Stomach smooth muscle (tissue), 2 donors: ENCODE measurements around the gene RAB18.
A peak's percentile ranks its signal among the peaks of the same experiment; 100 is the strongest.
"Not testable (repeated sequence)": the region's sequence is repeated elsewhere in the genome, so short reads cannot be mapped to it uniquely, and the experiment has no call there.

ENCODE experiments used
- H3K27ac ChIP-seq: one replicate; pipeline ENCODE4 v1.7.0; 2013; ENCODE audit warnings: mild to moderate bottlenecking, low read length, inconsistent platforms
- H3K27me3 ChIP-seq, 2 donors: one replicate each; pipeline ENCODE4 v1.7.0; 2013; ENCODE audit warnings: low read length in 2 of 2; ENCODE audit not compliant: insufficient read depth in 2 of 2, control insufficient read depth in 1 of 2
- H3K36me3 ChIP-seq, 2 donors: one replicate each; pipeline ENCODE4 v1.7.0; 2013; ENCODE audit warnings: low read length in 2 of 2; ENCODE audit not compliant: control insufficient read depth in 2 of 2, insufficient read depth in 2 of 2
- H3K4me1 ChIP-seq: one replicate; pipeline ENCODE4 v1.7.0; 2013; ENCODE audit warnings: low read length; ENCODE audit not compliant: control insufficient read depth, insufficient read depth
- H3K4me3 ChIP-seq, 2 donors: one replicate each; pipeline ENCODE4 v1.7.0; 2013; ENCODE audit warnings: low read length in 2 of 2
- H3K9ac ChIP-seq, 2 donors: one replicate each; pipeline ENCODE4 v1.7.0; 2013; ENCODE audit warnings: low read length in 2 of 2, mild to moderate bottlenecking in 1 of 2
- H3K9me3 ChIP-seq, 2 donors: one replicate each; pipeline ENCODE4 v1.7.0; 2013; ENCODE audit warnings: low read length in 2 of 2; ENCODE audit not compliant: control insufficient read depth in 2 of 2
- donor health status: healthy.
- donor health status: Pancreatic carcinoma.

RAB18 gene

DNA sequence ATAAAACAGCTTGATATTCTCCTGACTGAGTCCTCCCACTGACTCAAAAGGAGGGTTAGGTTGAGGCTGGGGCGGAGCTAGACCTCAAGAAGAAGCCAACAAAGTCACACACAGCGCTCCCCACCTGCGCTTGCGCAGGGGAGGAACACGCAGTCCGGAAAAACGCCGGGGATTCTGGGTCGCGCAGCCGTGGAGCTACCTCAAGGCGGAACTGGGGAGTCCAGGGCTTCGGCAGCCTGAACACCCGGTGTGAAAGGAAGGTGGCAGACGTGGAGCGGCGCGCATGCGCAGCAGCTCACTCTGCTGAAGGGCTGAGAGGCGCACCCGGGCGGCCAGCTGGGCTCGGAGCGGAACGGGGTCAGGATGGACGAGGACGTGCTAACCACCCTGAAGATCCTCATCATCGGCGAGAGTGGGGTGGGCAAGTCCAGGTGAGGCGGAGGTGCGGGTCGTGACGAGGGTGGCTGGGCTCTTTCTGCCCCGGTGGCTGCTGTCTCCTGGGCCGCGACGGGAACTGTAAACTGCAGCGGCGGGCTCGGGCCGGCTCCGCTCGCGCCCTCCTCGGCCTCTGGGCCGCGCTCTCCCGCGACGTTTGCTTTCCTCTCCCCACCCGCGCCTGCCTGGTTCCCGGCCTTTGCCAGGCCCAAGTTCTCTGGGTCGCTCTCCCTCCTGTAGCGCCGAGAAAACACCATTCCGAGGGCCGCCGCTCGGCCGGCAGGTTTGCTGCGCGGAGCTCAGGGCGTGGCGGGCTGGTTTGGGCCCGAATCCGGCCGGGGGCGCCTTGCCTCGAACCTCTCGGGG is at the start of gene RAB18:
Gene RAB18 (plus strand): TSS at position 298 of the 801 bp plus-strand sequence. CDS start 66 bp downstream, at position 364.
- H3K9me3 ChIP-seq, result no peaks in the 10 kb centered on the region
- peak within 1 kb of the TSS; percentile 88 to 90 for H3K4me3 ChIP-seq
- no peaks in the 10 kb centered on the region for H3K27me3 ChIP-seq
- H3K9ac ChIP-seq, result peak within 1 kb of the TSS; percentile 93 to 96
- peak within 1 kb of the TSS; percentile 87 for H3K27ac ChIP-seq
- no peaks in the 10 kb centered on the region for H3K36me3 ChIP-seq
- peaks cover 11% of the 10 kb centered on the region for H3K4me1 ChIP-seq

DNA sequence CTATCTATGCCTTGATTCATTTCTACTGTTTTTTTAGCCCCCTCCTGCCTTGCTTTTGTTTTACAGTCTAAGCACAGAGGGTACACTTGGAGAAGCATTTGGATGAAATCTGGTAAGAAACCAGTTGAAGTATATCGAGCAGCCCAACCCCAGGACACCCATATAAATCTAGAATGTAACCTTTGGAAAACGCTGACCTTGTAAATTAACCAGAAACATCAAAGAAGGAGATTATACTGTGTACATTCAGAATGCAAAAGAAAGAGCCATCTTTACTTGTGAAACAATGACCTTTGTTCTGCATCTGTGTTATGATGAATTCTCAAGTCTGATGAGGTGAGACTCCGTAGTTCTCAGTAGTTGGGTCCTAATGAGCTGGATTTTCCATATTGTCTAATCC is 49.3 kb upstream of the RAB18 start:
- no peak overlapping the region for H3K4me3 ChIP-seq
- no peaks in the 10 kb centered on the region for H3K36me3 ChIP-seq
- no peaks in the 10 kb centered on the region for H3K9me3 ChIP-seq
- H3K27ac ChIP-seq, result no peak overlapping the region
- no peak overlapping the region for H3K9ac ChIP-seq
- no peaks in the 10 kb centered on the region for H3K27me3 ChIP-seq
- H3K4me1 ChIP-seq, result no peaks in the 10 kb centered on the region

DNA sequence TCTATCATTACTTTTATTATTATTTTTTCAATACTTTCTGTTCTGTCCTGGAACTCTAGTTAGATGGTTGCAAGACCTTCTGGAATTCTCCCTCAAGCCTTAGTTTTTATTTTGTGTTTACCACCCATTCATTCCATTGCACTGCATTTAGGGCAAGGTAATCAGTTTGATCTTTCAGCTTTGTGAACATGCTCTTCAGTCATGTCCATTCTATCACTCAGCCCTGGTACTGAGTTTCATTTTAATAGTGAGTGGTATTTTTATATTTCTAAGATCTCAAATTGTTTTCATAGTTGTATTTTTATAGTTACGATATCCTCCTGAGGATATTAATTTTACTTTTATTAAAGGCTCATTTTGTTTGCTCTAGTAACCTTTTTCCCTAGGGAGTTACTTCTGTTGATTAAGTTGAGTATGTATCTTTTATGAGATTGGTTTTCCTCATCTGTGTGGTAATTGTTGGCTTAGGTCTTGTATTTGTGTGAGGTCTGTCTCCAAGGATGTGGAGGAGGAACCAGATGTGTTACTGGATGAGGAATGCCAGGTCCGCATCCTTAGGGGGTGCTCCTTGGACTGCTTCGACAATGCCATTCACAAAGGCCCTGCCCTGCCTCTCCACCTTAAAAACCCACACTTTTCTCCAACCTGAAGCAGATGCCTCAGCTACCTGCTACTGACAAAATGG is 46.7 kb upstream of the RAB18 start:
- Histone ChIP-seq H3K27me3 (no peaks in the 10 kb centered on the region), H3K9me3 (no peaks in the 10 kb centered on the region), H3K36me3 (no peaks in the 10 kb centered on the region), H3K27ac (no peak overlapping the region), H3K4me1 (no peaks in the 10 kb centered on the region), H3K9ac (no peak overlapping the region), H3K4me3 (no peak overlapping the region)

DNA sequence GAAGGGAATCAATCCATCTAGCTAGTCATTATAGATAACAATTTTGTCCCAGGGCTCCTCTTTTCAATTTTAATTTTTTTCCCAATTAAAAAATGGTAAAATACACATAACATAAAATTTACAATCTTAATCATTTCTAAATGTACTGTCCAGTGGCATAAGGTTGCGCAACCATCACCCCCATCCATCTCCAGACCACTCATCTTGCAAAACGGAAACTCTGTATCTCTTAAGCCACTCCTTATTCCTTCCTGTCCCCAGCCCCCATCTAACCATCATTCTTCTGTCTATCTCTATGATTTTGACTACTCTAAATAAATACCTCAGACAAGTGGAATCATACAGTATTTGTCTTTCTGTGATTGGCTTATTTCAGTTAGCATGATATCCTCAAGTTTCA is 46.1 kb upstream of the RAB18 start:
- Histone ChIP-seq H3K4me3 (no peak overlapping the region), H3K4me1 (no peaks in the 10 kb centered on the region), H3K9ac (no peak overlapping the region), H3K27me3 (no peaks in the 10 kb centered on the region), H3K9me3 (no peaks in the 10 kb centered on the region), H3K36me3 (no peaks in the 10 kb centered on the region), H3K27ac (no peak overlapping the region)

DNA sequence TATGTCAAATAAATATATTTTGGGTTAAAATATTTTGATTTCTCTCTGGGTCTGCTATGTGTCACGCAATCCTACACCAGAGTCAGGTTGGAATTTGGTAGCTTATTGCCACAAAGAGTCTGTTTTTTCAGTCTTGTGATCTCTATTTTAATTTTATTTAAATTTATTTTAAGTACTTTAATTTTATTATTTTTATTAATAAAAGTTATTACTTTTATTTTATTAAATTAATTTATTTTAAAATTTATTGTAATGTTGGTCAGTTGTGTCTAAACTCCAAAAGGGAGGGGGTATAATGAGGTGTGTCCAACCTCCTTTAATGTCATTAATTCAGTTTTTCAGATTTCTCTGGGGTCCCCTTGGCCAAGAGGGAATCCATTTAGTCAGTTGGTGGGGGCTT is 42.8 kb upstream of the RAB18 start:
- H3K27me3 ChIP-seq, result no peaks in the 10 kb centered on the region
- H3K4me3 ChIP-seq, result no peak overlapping the region
- no peaks in the 10 kb centered on the region for H3K36me3 ChIP-seq
- no peaks in the 10 kb centered on the region for H3K9me3 ChIP-seq
- H3K27ac ChIP-seq, result no peak overlapping the region
- H3K4me1 ChIP-seq, result no peaks in the 10 kb centered on the region
- no peak overlapping the region for H3K9ac ChIP-seq

DNA sequence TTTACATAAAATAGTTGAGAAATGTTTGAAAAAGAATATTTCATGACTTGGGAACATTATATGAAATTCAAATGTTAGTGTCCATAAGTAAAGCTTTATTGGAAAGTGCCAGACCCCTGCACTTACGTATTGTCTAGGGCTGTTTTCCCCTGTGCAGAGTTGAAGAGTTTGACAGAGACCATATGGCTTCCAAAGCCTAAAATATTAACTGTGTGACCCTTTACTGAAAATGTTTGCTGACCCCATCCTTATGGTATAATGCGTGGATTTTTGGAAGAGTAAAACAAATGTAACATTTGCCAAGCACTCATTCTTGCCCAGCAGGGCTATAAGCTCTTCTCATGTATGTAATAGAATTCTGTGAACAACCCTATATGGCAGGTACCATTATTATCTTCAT is 40.1 kb upstream of the RAB18 start:
- Histone ChIP-seq H3K9me3 (no peaks in the 10 kb centered on the region), H3K4me3 (no peak overlapping the region), H3K9ac (no peak overlapping the region), H3K36me3 (no peaks in the 10 kb centered on the region), H3K27me3 (no peaks in the 10 kb centered on the region), H3K4me1 (peaks cover under 1% of the 10 kb centered on the region), H3K27ac (no peak overlapping the region)

DNA sequence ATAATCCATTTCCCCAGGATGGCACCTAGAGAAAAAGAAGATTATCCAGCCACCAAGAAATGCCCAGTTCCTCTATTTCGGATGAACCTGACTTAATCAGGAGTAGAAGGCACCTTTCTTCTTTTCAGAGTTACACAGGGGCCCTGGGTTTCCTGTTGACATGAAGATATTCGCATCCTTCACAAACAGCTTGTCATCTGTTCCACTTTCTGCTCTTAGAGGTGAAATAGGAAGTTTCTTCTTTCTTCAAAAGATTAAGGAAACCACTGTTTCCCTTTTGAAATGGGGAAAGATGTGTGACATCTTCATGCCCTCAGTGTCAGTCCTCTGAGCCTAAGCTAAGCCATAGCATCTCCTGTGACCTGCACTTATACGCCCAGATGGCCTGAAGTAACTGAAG is 39.1 kb upstream of the RAB18 start:
- H3K9me3 ChIP-seq, result no peaks in the 10 kb centered on the region
- H3K27me3 ChIP-seq, result no peaks in the 10 kb centered on the region
- H3K4me3 ChIP-seq, result no peak overlapping the region
- H3K9ac ChIP-seq, result no peak overlapping the region
- no peak overlapping the region for H3K27ac ChIP-seq
- H3K36me3 ChIP-seq, result no peaks in the 10 kb centered on the region
- peaks cover 4% of the 10 kb centered on the region for H3K4me1 ChIP-seq

DNA sequence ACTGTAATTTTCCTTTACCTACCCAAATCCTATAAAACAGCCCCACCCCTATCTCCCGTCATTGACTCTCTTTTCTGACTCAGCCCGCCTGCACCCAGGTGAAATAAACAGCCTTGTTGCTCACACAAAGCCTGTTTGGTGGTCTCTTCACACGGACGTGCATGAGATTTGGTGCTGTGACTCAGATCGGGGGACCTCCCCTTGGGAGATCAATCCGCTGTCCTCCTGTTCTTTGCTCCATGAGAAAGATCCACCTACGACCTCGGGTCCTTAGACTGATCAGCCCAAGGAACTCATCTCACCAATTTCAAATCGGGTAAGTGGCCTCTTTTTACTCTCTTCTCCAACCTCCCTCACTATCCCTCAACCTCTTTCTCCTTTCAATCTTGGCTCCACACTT is 38.5 kb upstream of the RAB18 start:
- H3K27ac ChIP-seq, H3K4me1 ChIP-seq, H3K9ac ChIP-seq, H3K36me3 ChIP-seq, H3K4me3 ChIP-seq, H3K27me3 ChIP-seq, H3K9me3 ChIP-seq: not testable (repeated sequence)

DNA sequence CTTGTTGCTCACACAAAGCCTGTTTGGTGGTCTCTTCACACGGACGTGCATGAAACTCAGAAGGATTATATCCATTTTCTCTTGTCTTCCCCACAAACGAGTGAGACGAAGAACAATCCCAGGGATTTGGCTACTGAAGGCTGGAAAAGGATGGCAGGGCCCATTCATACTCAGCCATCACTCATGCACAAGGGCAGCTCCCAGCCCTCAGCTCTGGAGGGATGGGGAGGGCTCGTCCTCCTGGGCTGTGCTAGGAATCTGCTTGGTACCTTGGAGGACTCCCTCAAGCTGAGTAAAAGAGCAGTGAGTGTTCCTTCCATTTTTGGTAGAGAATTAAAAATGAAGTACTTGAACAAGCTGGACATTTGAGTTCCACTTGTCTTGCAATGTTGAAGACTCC is 33.2 kb upstream of the RAB18 start:
- Histone ChIP-seq H3K36me3 (no peaks in the 10 kb centered on the region), H3K9ac (no peak overlapping the region), H3K27me3 (no peaks in the 10 kb centered on the region), H3K27ac (peak overlapping the region; percentile 81), H3K4me1 (peaks cover 22% of the 10 kb centered on the region), H3K9me3 (no peaks in the 10 kb centered on the region), H3K4me3 (peak overlapping the region in 1 of 2 donors; percentile 35)

DNA sequence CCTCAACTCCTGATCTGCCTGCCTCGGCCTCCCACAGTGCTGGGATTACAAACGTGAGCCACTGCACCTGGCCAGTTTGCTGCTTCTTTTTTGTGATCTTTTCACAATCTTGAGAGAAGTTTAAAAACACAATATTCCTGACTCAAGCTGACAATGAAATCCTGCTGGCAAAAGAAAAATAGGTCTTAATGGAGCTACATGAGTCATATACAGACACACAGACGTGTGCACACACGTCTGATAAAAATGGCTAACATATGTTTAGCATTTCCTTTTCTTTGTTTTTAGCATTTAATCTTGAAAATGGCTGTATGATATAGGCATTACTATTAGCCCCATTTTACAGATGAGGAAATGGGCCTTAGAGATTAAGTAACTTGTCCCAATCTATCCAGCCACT is 29.4 kb upstream of the RAB18 start:
- Histone ChIP-seq H3K27ac (peak overlapping the region; percentile 78), H3K27me3 (no peaks in the 10 kb centered on the region), H3K36me3 (no peaks in the 10 kb centered on the region), H3K4me3 (no peak overlapping the region), H3K9ac (no peak overlapping the region), H3K9me3 (no peaks in the 10 kb centered on the region), H3K4me1 (peaks cover 18% of the 10 kb centered on the region)

DNA sequence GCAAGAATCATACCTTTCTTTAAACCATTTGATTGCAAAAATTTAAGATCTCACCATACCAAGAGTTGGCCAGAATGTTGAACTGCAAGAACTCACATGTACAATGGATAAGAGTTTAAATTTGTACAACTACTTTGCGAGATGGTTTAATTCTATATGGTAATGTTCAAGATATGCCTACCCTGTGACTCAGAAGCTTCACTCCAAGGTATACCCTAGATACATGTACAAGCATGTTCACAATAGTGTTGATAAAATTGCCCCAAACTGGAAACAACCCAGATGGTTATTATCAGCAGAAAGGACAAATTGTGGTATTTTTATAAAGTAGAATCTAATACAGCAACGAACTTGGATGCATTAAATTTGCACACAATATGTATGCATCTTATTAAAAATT is 25.1 kb upstream of the RAB18 start:
- Histone ChIP-seq H3K4me3 (no peak overlapping the region), H3K36me3 (no peaks in the 10 kb centered on the region), H3K27ac (no peak overlapping the region), H3K27me3 (no peaks in the 10 kb centered on the region), H3K9ac (no peak overlapping the region), H3K9me3 (no peaks in the 10 kb centered on the region), H3K4me1 (peaks cover 22% of the 10 kb centered on the region)
